ENCODE results near the gene GPR153.

GPR153 gene

DNA sequence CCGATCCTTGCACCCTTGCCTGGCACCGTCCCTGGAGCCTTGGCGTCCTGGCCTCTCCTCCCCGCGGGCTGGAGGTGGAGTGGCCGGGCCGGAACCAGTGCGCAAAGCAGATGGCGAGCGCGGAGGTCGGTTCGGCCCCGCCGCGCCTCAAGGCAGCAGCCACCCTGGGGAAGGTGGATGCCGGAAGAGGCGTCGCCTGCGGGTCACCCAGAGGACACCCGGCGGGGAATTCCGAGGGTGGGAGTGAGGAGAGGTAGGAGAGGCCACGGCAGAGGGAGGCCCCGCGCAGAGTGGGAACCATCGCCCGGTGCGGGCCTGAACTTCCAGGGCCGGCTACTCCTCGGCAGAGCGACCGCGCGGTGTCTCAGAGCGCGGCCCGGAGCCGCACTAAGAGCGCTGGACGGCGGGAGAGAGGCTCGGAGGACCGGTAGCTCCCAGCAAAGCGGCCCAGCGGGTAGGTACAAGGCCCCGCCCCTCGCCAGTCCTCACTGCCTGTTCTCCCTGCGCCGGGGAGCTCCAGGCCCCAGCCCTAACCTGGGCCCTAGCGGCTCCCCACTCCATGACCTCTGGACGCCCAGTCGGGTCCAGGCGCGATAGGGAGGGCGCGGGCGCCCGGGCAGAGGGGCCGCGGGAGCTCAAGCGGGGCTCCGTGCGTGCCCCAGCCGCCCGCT lies 54.9 kb downstream of the GPR153 start, which contains the start of gene RNF207:
RNF207 (plus strand) TSS at position 271 of the 671 bp plus-strand sequence. CDS start 417 bp downstream, outside the sequence.
- DNase-seq (ENCODE audit: low spot score in 2 of 2) (peak in 1 of 2 donors; percentile 25), ATAC-seq (replicated peaks; ENCODE audit: extremely low read depth, poor library complexity, severe bottlenecking) (peak; percentile 80)
- Mint-ChIP-seq H3K27me3 (peaks cover 18% of the 10 kb centered on the region), H3K27ac (ENCODE audit: low read depth) (no peak within 1 kb of the TSS), H3K4me1 (peaks cover 8% of the 10 kb centered on the region), H3K36me3 (ENCODE audit: insufficient read depth) (peaks cover 3% of the 10 kb centered on the region), H3K9me3 (no peaks in the 10 kb centered on the region), H3K4me3 (peak within 1 kb of the TSS; percentile 63)

GRCh38 chr1:6202256-6202655 lies 58.6 kb downstream of the GPR153 start:
- ATAC-seq (replicated peaks; ENCODE audit: extremely low read depth, poor library complexity, severe bottlenecking) = no peak
- H3K27ac Mint-ChIP-seq (ENCODE audit: low read depth) = peak overlapping the region; percentile 55

GRCh38 chr1:6200188-6200809 lies 60.6 kb downstream of the GPR153 start:
- Mint-ChIP-seq H3K27me3 (no peaks in the 10 kb centered on the region), H3K36me3 (ENCODE audit: insufficient read depth) (peaks cover 30% of the 10 kb centered on the region), H3K27ac (ENCODE audit: low read depth) (peak overlapping the region; percentile 95), H3K9me3 (no peaks in the 10 kb centered on the region), H3K4me3 (peak overlapping the region; percentile 89), H3K4me1 (peaks cover 51% of the 10 kb centered on the region)
- ATAC-seq (replicated peaks; ENCODE audit: extremely low read depth, poor library complexity, severe bottlenecking) = no peak
- no peak for DNase-seq (ENCODE audit: low spot score in 2 of 2)

More at GRCh38 chr1:6202256-6202655, 58.6 kb downstream of the GPR153 start:
- Mint-ChIP-seq H3K4me1 (peaks cover 42% of the 10 kb centered on the region), H3K36me3 (ENCODE audit: insufficient read depth) (peaks cover 17% of the 10 kb centered on the region), H3K9me3 (no peaks in the 10 kb centered on the region), H3K4me3 (no peak overlapping the region), H3K27me3 (peaks cover 8% of the 10 kb centered on the region)
- DNase-seq (ENCODE audit: low spot score in 2 of 2) = no peak

DNA sequence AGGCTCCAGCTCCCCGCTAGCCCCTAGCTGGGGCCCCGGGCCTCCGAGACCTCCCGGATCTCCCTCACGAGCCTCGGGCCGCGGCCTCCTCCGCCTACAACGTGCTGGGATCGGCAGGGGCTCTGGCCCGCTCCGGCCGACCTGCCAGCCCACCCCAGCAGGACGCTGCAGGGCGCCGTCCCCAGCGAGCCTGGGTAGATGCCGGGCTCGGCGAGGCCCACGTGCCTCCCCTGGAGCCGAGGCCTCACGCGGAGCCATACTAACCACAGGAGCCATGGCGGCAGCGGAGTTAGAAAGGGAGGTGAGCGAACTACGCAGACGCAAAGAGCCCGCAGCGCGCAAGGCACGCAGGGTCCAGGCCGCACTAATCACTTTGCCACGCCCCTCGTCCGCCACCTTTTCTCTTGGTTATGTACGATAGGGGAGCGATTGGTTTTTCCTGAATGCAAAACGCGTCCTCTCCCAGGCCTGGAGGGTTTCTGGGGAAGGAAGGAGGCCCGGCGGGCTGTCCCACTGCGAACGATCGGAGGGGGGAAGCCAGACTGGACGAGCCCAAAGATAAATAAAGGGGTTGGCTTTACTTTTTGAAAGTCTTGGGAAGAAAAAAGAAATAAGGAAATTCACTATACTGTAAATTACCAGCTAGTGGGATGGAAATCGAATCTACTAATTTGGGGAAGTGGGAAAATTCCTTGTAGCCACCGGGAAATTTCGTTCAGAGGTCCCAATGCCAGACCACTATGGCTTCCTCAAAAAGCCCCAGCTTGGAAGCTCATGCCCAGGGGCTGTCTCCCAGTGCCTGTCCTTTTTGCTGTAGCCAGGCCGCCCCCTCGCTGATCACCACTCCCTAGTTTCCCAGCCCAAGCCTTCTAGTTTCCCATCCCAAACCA lies 61.4 kb downstream of the GPR153 start, which contains the start of gene RPL22:
RPL22 (minus strand) TSS at position 298 of the 890 bp plus-strand sequence; CDS start at position 276, 22 bp downstream.
- Mint-ChIP-seq H3K27ac (ENCODE audit: low read depth) (peak within 1 kb of the TSS; percentile 95), H3K4me1 (peaks cover 51% of the 10 kb centered on the region), H3K36me3 (ENCODE audit: insufficient read depth) (peaks cover 36% of the 10 kb centered on the region), H3K27me3 (no peaks in the 10 kb centered on the region), H3K9me3 (no peaks in the 10 kb centered on the region), H3K4me3 (peak within 1 kb of the TSS; percentile 89)
- DNase-seq (ENCODE audit: low spot score in 2 of 2) (peak; percentile 88 to 94), ATAC-seq (replicated peaks; ENCODE audit: extremely low read depth, poor library complexity, severe bottlenecking) (peak; percentile 99)

DNA sequence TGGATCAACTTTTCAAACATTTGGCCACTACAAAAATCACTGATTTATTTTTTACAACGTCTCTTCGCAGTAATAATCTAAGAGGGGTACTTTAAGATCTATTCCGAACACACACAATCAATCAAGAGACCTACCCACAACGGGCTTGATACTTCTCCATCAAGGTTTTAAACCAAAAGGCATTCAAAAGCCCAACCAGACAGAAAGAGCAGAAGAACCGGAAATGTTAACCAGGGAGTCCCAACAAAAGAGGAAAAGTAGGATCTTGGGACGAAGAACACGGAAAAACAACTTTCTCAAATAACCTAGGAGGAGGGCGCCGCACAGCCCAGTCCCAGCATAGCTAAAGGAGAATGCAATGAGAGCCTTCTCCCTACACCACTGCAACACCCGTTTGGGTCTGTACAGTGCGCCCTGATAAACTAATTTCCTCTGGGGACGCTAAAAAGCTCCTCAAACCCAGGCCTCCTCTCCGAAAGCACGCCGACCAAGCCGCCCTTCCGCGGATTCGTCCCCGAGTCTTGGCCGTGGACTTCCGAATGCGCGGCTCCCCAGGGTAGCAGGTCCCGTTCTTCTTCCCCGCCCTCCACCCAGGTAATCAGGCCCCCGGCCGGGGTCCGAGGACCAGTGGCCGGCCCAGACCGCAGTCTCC lies 62.1 kb downstream of the GPR153 start:
- Mint-ChIP-seq H3K4me3 (peak overlapping the region; percentile 89), H3K27me3 (no peaks in the 10 kb centered on the region), H3K9me3 (no peaks in the 10 kb centered on the region), H3K36me3 (ENCODE audit: insufficient read depth) (peaks cover 41% of the 10 kb centered on the region), H3K4me1 (peaks cover 51% of the 10 kb centered on the region), H3K27ac (ENCODE audit: low read depth) (peak overlapping the region; percentile 95)
- DNase-seq (ENCODE audit: low spot score in 2 of 2) (no peak), ATAC-seq (replicated peaks; ENCODE audit: extremely low read depth, poor library complexity, severe bottlenecking) (peak; percentile 18)

DNA sequence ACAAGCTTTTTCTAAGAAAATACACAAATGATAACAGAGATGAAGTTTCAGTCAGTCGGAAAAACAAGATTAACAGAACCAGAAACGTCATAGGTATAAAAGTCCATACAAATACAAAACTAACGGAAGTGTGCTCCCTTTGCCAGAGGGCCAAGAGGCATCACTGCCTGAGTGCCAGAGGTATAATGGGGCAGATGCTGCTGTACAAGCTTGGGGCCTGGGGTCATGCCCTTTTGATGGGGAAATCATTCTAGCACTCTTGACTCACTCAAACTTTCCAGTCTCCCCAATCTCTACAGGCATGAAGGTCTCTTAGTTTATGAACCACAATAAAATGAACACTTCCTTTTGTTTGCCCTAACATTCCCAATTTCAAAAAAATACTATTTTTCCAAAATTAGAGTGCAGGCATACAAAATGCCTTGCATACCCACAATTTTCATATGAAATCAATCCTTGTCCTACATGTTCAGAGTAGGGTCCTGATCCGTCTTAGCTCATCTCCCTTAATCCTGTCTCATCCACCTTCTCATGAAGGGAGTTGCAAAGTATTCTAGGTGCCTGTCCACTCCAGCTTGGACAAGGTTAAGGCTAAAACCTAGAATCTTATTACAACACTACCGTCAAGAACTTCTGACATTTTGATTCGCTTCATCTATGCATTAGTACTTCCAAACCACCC lies 63.0 kb downstream of the GPR153 start:
- H3K27me3 Mint-ChIP-seq = no peaks in the 10 kb centered on the region
- ATAC-seq (replicated peaks; ENCODE audit: extremely low read depth, poor library complexity, severe bottlenecking) (no peak), DNase-seq (ENCODE audit: low spot score in 2 of 2) (no peak)
- peak overlapping the region; percentile 89 for H3K4me3 Mint-ChIP-seq
- H3K27ac Mint-ChIP-seq (ENCODE audit: low read depth) = peak overlapping the region; percentile 95
- H3K9me3 Mint-ChIP-seq = no peaks in the 10 kb centered on the region
- peaks cover 50% of the 10 kb centered on the region for H3K36me3 Mint-ChIP-seq (ENCODE audit: insufficient read depth)
- H3K4me1 Mint-ChIP-seq = peaks cover 53% of the 10 kb centered on the region
